MCF 10A (cell line): ENCODE measurements around the gene ORAI1. TPM values are rescaled to one million over a fixed set of nuclear protein-coding genes. Genes with fewer than 3 reads are reported as not detected.

ENCODE experiments used
- BruUV-seq: library from RNA; stranded (reverse); fragments of 400-500 nt; replicated peaks from 2 replicates; lab custom pipeline; 2021; lab: Mats Ljungman, UMichigan
- CTCF ChIA-PET: fragments of 300-600 bp; sonication (Branson Sonifier 250); formaldehyde crosslinking; extraction: SDS; loops from one replicate; lab custom pipeline; 2021; ENCODE audit warnings: antibody characterized with exemption, inconsistent platforms; lab: Yijun Ruan, JAX
- POLR2A ChIA-PET: fragments of 300-600, 350-650 bp; sonication (Branson Sonifier 250); formaldehyde crosslinking; extraction: SDS; loops from one replicate; lab custom pipeline; 2020; ENCODE audit warnings: antibody characterized with exemption, inconsistent platforms; lab: Yijun Ruan, JAX
- DNase-seq: peaks from one replicate; pipeline ENCODE4 v3.0.0-alpha.2; 2018; ENCODE audit not compliant: unreplicated experiment
- H3K27ac Mint-ChIP-seq: one replicate; pipeline ENCODE4 v1.8.0; 2022; ENCODE audit warnings: mild to moderate bottlenecking, low read depth, mixed read lengths; ENCODE audit not compliant: unreplicated experiment
- H3K27me3 Mint-ChIP-seq: one replicate; pipeline ENCODE4 v1.8.0; 2022; ENCODE audit warnings: mixed read lengths; ENCODE audit not compliant: insufficient read depth, unreplicated experiment
- H3K36me3 Mint-ChIP-seq: one replicate; pipeline ENCODE4 v1.8.0; 2022; ENCODE audit warnings: mild to moderate bottlenecking, moderate library complexity, mixed read lengths; ENCODE audit not compliant: insufficient read depth, unreplicated experiment
- H3K4me1 Mint-ChIP-seq: one replicate; pipeline ENCODE4 v1.8.0; 2022; ENCODE audit warnings: mixed read lengths; ENCODE audit not compliant: insufficient read depth, unreplicated experiment
- H3K4me3 Mint-ChIP-seq: one replicate; pipeline ENCODE4 v1.8.0; 2022; ENCODE audit warnings: mild to moderate bottlenecking, moderate library complexity, mixed read lengths; ENCODE audit not compliant: unreplicated experiment
- H3K9me3 Mint-ChIP-seq: one replicate; pipeline ENCODE4 v1.8.0; 2022; ENCODE audit warnings: mixed read lengths; ENCODE audit not compliant: unreplicated experiment
- CTCF ChIP-seq: fragments of 200-600 bp; IDR thresholded peaks from one replicate; pipeline ENCODE4 v1.8.0; 2022; ENCODE audit warnings: antibody characterized with exemption, mild to moderate bottlenecking; ENCODE audit not compliant: unreplicated experiment
- intact Hi-C: fragments of 100-400 bp; cut with micrococcal nuclease; formaldehyde crosslinking; loops from 2 replicates; pipeline ENCODE4 v1.14.1; 2022
- total RNA-seq: library from RNA; stranded (reverse); gene quantifications from 2 replicates; pipeline ENCODE4 v1.2.3, GENCODE V29; 2022

The ORAI1 gene
- total RNA-seq, 1 experiment from 2014 or later: 16.3 TPM

GRCh38 chr12:121618659-121619233 lies 7.6 kb upstream of the ORAI1 start:
- no peak for TF ChIP-seq CTCF
- CTCF ChIA-PET: interaction anchor here (0.5 to 0.6 kb wide), 3 partner anchors 11 to 228 kb away, joined by 3 read pairs; no protein-coding TSS in a partner anchor
- intact Hi-C loops: no loop called here

DNA sequence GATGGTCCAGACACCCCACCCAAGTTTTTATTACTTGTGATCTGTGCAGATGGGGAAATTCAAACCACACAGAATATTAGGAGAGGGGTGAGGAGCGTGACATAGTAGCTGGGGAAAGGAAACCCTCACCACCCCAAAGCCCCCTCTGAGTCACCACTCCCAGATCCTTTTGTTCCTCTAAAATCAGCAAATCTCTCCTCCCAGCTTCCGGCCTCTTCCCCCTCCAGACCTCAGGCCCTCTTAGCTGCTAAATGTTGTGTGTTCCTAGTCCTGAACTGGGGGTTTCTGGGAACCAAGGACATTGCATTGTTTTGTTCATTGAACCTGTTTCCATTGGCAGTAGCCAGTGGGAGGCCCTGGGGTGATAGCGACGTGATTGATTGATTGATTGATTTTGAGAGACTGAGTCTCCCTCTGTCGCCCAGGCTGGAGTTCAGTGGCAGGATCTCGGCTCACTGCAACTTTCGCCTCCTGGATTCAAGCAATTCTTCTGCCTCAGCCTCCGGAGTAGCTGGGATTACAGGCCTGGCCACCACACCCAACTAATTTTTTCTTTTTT lies 5.9 kb upstream of the ORAI1 start:
- H3K36me3 Mint-ChIP-seq: no peaks in the 10 kb centered on the region
- no peak for DNase-seq
- H3K4me1 Mint-ChIP-seq: peaks cover 5% of the 10 kb centered on the region
- no peaks in the 10 kb centered on the region for H3K9me3 Mint-ChIP-seq
- no peak overlapping the region for H3K27ac Mint-ChIP-seq
- no peak overlapping the region for H3K4me3 Mint-ChIP-seq
- ChIA-PET CTCF (interaction anchor here (0.5 to 1.2 kb wide), 5 partner anchors 9 to 94 kb away, joined by 3 to 5 read pairs (median 4); no protein-coding TSS in a partner anchor), POLR2A (interaction anchor here (0.6 to 0.7 kb wide), 2 partner anchors 39 to 292 kb away, joined by 3 to 5 read pairs; no protein-coding TSS in a partner anchor)
- intact Hi-C loops: no loop called here
- no peak for TF ChIP-seq CTCF
- BruUV-seq: no TSS peak
- no peaks in the 10 kb centered on the region for H3K27me3 Mint-ChIP-seq

More at GRCh38 chr12:121618659-121619233, 7.6 kb upstream of the ORAI1 start:
- POLR2A ChIA-PET: interaction anchor here (0.6 kb wide), 1 partner anchor 266 kb away, joined by 3 read pairs; no protein-coding TSS in a partner anchor
- Mint-ChIP-seq H3K4me3 (no peak overlapping the region), H3K36me3 (no peaks in the 10 kb centered on the region), H3K9me3 (no peaks in the 10 kb centered on the region), H3K27ac (no peak overlapping the region), H3K27me3 (no peaks in the 10 kb centered on the region), H3K4me1 (peaks cover 5% of the 10 kb centered on the region)
- no TSS peak for BruUV-seq
- DNase-seq: no peak

DNA sequence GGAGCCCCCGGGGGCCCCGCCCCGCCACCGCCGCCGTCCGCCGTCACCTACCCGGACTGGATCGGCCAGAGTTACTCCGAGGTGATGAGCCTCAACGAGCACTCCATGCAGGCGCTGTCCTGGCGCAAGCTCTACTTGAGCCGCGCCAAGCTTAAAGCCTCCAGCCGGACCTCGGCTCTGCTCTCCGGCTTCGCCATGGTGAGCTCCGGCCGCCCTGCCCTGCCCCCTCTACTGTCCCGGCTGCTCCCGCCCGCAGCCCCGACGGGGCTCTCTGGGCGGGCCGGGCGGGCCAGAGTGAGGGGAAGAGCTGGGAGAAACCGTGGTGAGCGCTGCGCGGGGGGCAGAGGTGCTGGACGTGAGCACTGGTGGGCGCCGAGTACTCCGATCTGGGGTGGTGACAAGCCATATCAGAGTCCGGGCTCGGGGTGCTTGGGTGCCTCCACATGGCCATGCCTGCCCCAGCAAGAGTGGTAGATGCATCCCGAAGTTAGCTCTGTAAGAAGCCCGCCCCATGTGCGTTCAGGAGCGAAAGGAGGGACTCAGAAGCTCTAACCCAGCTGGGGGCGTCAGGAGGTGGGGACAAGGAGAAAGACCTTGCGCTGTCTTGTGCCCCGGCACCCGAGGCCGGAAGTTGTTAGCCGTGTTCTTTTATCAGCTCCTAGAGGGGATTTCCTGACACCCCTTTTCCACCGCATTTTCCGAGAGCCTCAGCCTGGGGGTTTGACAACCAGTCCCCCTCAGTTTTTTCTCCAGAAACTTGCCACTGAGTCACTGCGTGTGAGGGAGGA lies 717 bp downstream of the ORAI1 start:
- intact Hi-C loops: loop anchor here (2.0 kb wide), 1 partner anchor 46 kb away; no protein-coding TSS in a partner anchor
- Mint-ChIP-seq H3K27me3 (no peaks in the 10 kb centered on the region), H3K4me3 (peak overlapping the region; percentile 76), H3K36me3 (no peaks in the 10 kb centered on the region), H3K9me3 (no peaks in the 10 kb centered on the region), H3K27ac (no peak overlapping the region), H3K4me1 (peaks cover 4% of the 10 kb centered on the region)
- POLR2A ChIA-PET: interaction anchor here (0.6 to 1.6 kb wide), 11 partner anchors 10 to 1039 kb away, joined by 3 to 8 read pairs (median 4); partner anchors contain the start of genes MORN3 and RHOF
- TSS peak; percentile 50 for BruUV-seq
- CTCF ChIA-PET: interaction anchor here (0.6 to 2.7 kb wide), 10 partner anchors 9 to 902 kb away, joined by 3 to 13 read pairs (median 3); no protein-coding TSS in a partner anchor
- no peak for TF ChIP-seq CTCF
- DNase-seq: peak; percentile 60

DNA sequence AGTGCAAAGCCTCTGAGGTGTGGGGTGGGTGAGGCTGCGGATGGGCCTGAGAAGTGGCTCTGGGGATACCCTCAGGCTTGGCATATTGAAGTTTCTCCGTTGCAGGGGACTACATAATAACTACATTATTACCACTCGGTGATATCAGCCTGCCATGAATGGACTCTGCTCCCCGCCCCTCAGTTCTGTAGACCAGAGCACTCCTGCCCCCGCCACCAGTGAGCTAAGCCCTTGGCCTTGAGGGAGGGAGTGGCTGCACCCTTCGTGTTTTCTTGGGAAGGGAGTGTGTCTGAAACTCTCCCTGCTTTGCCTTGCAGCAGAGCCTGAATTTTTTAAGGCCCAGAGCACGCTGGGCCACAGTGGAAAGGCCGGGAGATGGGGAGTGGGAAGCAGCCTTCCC lies 1.7 kb downstream of the ORAI1 start:
- Mint-ChIP-seq H3K27ac (no peak overlapping the region), H3K36me3 (no peaks in the 10 kb centered on the region), H3K4me3 (peak overlapping the region; percentile 76), H3K27me3 (no peaks in the 10 kb centered on the region), H3K9me3 (no peaks in the 10 kb centered on the region), H3K4me1 (peaks cover 4% of the 10 kb centered on the region)
- ChIA-PET CTCF (interaction anchor here (0.6 to 2.7 kb wide), 8 partner anchors 8 to 390 kb away, joined by 3 to 13 read pairs (median 6); no protein-coding TSS in a partner anchor), POLR2A (interaction anchor here (0.7 kb wide), 1 partner anchor 22 kb away, joined by 4 read pairs; no protein-coding TSS in a partner anchor)
- intact Hi-C loops: no loop called here
- TF ChIP-seq CTCF: no peak
- no TSS peak for BruUV-seq
- no peak for DNase-seq
